Right ventricle myocardium superior (tissue), 1 donor: ENCODE data around the gene MRPS11. TPM values are rescaled to one million over a fixed set of nuclear protein-coding genes. Genes with fewer than 3 reads are reported as not detected.
"Not testable (repeated sequence)": the region's sequence is repeated elsewhere in the genome, so short reads cannot be mapped to it uniquely, and the experiment has no call there.

Source experiments
- ATAC-seq: fragments of 200-7000 bp; cut with Tn5 transposase; one replicate; pipeline ENCODE4 v1.9.1; 2020; ENCODE audit warnings: mild to moderate bottlenecking; ENCODE audit not compliant: poor library complexity
- DNase-seq: peaks from one replicate; pipeline ENCODE4 v3.0.0-alpha.2; 2020
- intact Hi-C: fragments of 100-400 bp; cut with DNase I; formaldehyde crosslinking; loops from one replicate; pipeline ENCODE4 v1.11.2; 2022
- total RNA-seq: library from RNA; stranded (reverse); fragmentation: NEBNext Ultra II Directional; extraction: Animal tissue kit (Norgen Biotek cat#: 25700); gene quantifications from one replicate; pipeline ENCODE4 v1.2.1, GENCODE V29; 2021
- donor health status: DM: no; HTN: yes; CAD: no; lungs with severe emphysema.

Gene MRPS11
- total RNA-seq, 1 donor from 2014 or later, result 73.6 TPM

DNA sequence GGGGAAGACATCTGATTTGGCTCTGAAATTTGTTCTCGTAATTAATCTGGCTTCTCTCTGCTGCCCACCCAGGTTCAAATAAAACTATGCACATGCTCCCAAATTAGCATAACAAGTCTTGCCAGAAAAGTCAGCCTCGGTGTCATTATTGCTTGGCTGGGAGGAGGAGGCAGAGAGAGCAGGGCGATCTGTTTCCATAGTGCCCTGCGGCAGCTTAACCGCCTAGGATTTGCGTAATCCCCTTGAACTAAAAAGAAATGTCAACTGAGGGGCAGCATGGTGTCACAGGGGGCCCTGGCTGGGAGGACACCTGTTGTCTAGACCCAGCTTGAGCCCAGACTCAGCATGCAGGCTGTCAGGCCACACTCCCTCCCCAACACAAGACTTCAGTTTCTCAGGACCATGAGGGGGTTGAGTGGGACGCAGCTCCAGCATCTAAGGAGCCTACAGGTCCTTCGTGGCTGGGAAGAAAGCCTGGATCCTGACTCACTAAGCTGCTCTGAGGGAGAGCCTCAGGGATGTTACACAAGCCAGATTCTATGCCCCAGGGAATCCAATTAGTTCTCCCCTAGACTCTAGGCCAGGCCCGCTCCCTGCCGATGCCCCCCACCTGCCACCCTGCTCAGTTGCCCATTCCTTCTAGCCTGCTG lies 17.3 kb downstream of the MRPS11 start:
- ATAC-seq (no peak), DNase-seq (no peak)
- intact Hi-C loops, result no loop called here

GRCh38 chr15:88487178-88487795 lies 19.8 kb downstream of the MRPS11 start:
- DNase-seq, result no peak
- ATAC-seq, result no peak
- intact Hi-C loops, result no loop called here

- no peak for ATAC-seq
- intact Hi-C loops, result no loop called here
- no peak for DNase-seq
Observed at GRCh38 chr15:88487796-88488523, 20.5 kb downstream of the MRPS11 start.

DNA sequence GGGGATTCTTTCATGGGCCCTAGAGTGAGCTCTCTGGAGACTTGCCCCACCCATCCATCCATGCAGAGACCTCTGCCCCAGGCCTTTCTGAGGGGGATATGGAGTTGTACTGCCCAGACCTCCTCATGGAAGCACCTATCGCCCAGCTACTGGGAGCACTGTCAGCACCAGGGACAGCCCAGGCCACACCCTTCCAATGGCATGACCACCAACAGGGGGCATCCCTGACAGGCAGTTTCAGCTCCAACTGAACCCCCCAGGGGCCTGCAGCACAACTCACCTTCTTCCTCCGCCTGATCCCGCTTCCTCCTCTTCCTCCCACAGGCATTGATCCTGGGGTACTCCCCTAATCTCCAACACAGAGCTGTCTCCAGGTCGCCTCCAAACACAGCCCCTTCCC lies 21.8 kb downstream of the MRPS11 start:
- intact Hi-C loops, result no loop called here
- no peak for DNase-seq
- no peak for ATAC-seq

GRCh38 chr15:88490036-88490435 lies 22.5 kb downstream of the MRPS11 start:
- intact Hi-C loops, result no loop called here
- no peak for ATAC-seq
- DNase-seq, result no peak

GRCh38 chr15:88491158-88491557 lies 23.6 kb downstream of the MRPS11 start:
- intact Hi-C loops, result no loop called here
- DNase-seq, result no peak
- no peak for ATAC-seq

- intact Hi-C loops, result no loop called here
- DNase-seq, result no peak
- ATAC-seq, result no peak
Observed at GRCh38 chr15:88493844-88494243, 26.3 kb downstream of the MRPS11 start.

GRCh38 chr15:88497109-88497765 lies 29.7 kb downstream of the MRPS11 start:
- ATAC-seq, result peak; percentile 82

DNA sequence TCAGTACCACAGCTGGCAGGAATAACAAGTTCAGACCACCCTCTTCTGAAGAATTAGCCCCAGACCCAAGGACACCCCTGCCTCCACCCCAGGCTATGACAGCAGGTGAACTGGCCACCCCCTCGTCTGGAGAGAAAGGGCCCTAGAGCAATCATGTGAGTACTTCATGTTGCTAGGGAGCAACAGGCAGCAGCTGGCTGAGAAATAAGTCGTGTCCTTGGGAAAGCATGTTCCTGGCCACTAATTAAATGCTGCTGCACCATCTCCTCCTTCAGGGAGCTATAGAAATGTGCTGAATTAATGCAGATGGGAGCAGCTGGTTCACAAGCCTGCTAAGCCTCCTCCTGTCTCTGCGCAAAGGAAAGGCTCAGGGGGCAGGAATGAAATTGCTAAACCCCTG lies 31.5 kb downstream of the MRPS11 start:
- ATAC-seq, result peak; percentile 74
- DNase-seq, result no peak
- intact Hi-C loops, result no loop called here

More at GRCh38 chr15:88497109-88497765, 29.7 kb downstream of the MRPS11 start:
- intact Hi-C loops, result no loop called here
- peak; percentile 76 for DNase-seq

DNA sequence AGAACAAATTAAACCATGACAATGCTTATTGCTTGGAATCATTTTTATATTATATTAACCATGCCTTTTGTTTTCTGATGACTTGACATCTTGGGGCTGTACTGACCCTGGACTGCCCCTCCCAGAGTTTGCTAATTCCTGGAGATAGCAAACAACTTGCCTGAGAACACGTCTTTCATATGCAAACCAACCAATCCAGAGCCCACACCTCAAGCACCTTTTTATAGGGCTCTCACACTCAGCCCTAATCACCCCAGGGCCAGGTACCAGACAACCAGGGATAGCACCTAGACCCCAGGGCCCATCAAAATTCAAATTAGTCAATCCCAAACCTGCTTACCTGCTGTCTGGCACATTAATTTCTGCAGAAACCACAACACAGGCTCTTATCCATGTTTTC lies 36.9 kb downstream of the MRPS11 start:
- ATAC-seq, result no peak
- intact Hi-C loops, result no loop called here
- DNase-seq, result no peak

DNA sequence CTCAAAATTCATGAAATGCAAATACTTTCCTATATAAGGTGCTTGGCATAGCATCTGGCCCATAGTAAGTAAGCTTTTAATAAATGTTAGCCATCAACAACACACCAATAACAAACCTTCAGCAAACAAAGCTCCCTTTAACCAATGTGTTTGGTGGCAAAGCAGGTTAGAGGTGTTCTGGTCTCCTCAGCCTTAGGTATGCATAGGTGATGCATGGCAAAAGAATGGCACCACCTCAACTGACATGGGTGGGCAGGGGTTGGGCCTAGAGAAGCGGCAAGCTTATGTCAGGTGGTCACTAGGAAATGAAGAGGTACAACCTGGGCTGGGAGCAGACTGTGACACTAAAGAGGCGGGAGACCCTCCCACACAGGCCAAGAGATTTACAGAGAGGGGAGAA lies 38.2 kb downstream of the MRPS11 start:
- no peak for ATAC-seq
- DNase-seq, result no peak
- intact Hi-C loops, result no loop called here

DNA sequence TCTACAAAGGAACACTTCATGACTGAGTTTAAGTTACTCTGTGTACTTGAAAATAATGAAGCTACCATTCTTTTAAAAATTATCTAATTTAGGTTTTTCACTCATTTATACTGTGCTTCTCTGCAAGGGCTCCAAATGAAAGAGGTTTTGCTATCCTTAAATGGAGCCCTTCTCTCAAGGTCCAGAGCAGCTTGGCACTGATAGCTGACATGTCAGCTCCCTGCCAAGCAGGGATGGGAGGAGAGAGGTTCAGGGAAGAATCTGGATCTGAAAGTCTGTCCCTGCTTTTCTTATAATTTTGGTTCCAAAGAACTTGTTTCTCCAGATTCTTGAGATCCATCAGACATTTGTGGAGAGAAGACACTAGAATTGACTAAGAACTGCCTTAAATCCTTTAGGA lies 39.1 kb downstream of the MRPS11 start:
- ATAC-seq, result peak; percentile 71
- intact Hi-C loops, result no loop called here
- DNase-seq, result no peak

GRCh38 chr15:88509321-88509720 lies 41.8 kb downstream of the MRPS11 start:
- DNase-seq, result no peak
- intact Hi-C loops, result no loop called here
- no peak for ATAC-seq

- ATAC-seq (no peak), DNase-seq (no peak)
- intact Hi-C loops, result no loop called here
Observed at GRCh38 chr15:88509964-88510363, 42.5 kb downstream of the MRPS11 start.

DNA sequence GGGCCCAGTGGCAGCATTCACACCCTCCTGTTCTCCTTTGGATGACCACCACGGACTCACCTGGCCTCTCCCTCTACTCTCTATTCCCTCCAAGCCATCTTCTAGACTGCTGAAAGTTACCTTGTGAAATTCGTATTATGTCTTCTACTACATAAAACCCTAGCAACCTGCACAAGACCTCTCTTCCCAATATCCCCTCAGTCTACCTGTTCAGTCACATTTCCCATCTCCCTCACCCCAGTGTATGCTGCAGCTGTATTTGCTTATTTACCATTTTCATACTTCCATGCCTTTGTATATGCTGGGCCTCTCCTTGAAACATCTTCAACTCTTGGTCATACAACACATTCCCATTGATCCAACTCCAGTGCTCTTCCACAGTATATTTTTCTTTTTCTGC lies 43.7 kb downstream of the MRPS11 start:
- no peak for ATAC-seq
- intact Hi-C loops, result no loop called here
- DNase-seq, result no peak

DNA sequence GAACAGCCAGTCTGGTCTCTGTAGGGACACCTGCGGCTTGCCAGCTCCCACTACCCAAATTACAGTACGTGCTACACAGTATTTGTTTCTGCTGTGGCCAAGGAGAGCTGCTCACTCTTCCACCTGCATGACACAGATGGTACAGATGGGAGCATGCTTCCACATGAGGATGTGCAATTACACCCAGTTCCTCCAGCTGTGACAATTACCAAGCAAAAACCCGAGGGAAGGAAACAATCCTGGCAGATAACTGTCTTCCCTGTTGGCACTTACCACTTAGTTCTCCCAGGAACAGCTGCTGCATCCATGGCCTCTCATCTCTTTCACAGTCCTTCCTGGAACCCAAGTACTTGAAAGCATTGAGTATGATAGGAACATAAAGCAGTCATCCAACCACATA lies 44.6 kb downstream of the MRPS11 start:
- DNase-seq (no peak), ATAC-seq (no peak)
- intact Hi-C loops, result no loop called here

- ATAC-seq (no peak), DNase-seq (no peak)
- intact Hi-C loops, result no loop called here
Observed at GRCh38 chr15:88512601-88513000, 45.1 kb downstream of the MRPS11 start.

DNA sequence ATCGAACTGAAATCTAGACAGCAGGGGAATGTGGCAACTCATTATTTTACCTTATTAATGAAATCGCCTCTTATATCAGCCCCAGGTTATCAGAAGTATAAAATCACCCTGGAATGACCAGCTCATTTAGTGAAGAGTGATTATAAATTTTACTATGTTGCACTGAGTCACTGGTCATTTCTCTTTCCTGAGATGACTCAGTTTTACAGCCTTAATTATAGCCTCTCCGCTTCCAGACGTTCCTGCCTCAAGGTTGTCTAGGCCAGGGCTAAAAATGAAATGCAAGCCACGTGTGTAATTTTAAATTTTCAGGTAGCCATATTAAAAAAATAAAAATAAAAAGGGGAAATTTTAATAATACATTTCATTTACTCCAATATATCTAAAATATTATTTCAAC lies 45.7 kb downstream of the MRPS11 start:
- intact Hi-C loops, result no loop called here
- ATAC-seq (no peak), DNase-seq (no peak)

DNA sequence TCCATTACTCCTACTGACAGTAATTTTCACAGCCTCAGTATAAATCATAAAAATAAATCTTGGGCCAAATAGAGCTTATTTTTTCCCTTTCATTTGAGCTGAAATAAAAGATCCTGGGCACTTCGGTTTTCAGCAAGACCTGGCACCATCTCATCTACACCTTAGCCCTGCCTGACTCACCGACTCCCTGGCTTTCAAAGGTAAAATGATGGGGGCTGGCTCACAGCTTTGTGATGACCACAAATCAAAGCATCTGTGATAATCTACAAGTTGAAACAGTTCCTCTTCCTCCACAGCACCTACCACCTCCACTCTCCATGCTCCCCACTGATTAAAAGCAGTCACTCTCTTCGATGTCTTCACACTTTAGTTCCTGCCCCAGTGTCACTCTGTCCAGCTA lies 51.4 kb downstream of the MRPS11 start:
- ATAC-seq, result no peak
- intact Hi-C loops, result no loop called here
- DNase-seq, result no peak

DNA sequence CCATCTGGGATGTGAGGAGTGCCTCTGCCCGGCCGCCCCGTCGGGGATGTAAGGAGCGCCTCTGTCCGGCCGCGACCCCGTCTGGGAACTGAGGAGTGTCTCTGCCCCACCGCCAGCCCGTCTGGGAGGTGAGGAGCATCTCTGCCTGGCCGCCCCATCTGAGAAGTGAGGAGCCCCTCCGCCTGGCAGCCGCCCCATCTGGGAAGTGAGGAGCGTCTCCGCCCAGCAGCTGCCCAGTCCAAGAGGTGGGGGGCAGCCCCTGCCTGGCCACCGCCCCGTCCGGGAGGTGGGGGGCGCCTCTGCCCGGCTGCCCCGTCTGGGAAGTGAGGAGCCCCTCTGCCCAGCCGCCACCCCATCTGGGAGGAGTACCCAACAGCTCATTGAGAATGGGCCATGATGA lies 56.6 kb downstream of the MRPS11 start:
- intact Hi-C loops, DNase-seq, ATAC-seq: not testable (repeated sequence)
